Cardiac septum (tissue), 1 donor: ENCODE results near the gene OSTM1. TPM values are rescaled to one million over a fixed set of nuclear protein-coding genes. Genes with fewer than 3 reads are reported as not detected.

ENCODE experiments used
- DNase-seq: peaks from one replicate; pipeline ENCODE4 v3.0.0-alpha.2; 2020; ENCODE audit warnings: low spot score
- intact Hi-C: fragments of 100-400 bp; cut with DNase I; formaldehyde crosslinking; loops from one replicate; pipeline ENCODE4 v1.14.0; 2022
- total RNA-seq: library from RNA; stranded (reverse); fragmentation: NEBNext Ultra II Directional; extraction: Animal tissue kit (Norgen Biotek cat#: 25700); gene quantifications from one replicate; pipeline ENCODE4 v1.2.1, GENCODE V29; 2021
- donor health status: DM: no; HTN: no; CAD: no.

OSTM1 gene
- total RNA-seq, 1 donor from 2014 or later = 53.4 TPM

GRCh38 chr6:108106694-108107093 lies 32.2 kb upstream of the OSTM1 start:
- intact Hi-C loops = no loop called here
- DNase-seq = no peak

GRCh38 chr6:108106261-108106660 lies 31.7 kb upstream of the OSTM1 start:
- intact Hi-C loops = no loop called here
- no peak for DNase-seq

GRCh38 chr6:108105571-108105970 lies 31.0 kb upstream of the OSTM1 start:
- intact Hi-C loops = no loop called here
- no peak for DNase-seq

- no peak for DNase-seq
- intact Hi-C loops = no loop called here
Measured at GRCh38 chr6:108102965-108103364, 28.4 kb upstream of the OSTM1 start.

GRCh38 chr6:108100003-108100402 lies 25.5 kb upstream of the OSTM1 start:
- intact Hi-C loops = no loop called here
- no peak for DNase-seq

GRCh38 chr6:108097882-108098281 lies 23.3 kb upstream of the OSTM1 start:
- intact Hi-C loops = no loop called here
- DNase-seq = no peak

GRCh38 chr6:108093781-108094300 lies 19.3 kb upstream of the OSTM1 start:
- intact Hi-C loops = no loop called here
- DNase-seq = no peak

GRCh38 chr6:108091288-108091687 lies 16.7 kb upstream of the OSTM1 start:
- intact Hi-C loops = no loop called here
- no peak for DNase-seq

GRCh38 chr6:108083349-108083748 lies 8.8 kb upstream of the OSTM1 start:
- intact Hi-C loops = no loop called here

GRCh38 chr6:108082539-108082938 lies 8.0 kb upstream of the OSTM1 start:
- no peak for DNase-seq
- intact Hi-C loops = no loop called here

More at GRCh38 chr6:108083349-108083748, 8.8 kb upstream of the OSTM1 start:
- DNase-seq = no peak

GRCh38 chr6:108080010-108080780 lies 5.7 kb upstream of the OSTM1 start:
- intact Hi-C loops = no loop called here
- no peak for DNase-seq

GRCh38 chr6:108078191-108078590 lies 3.6 kb upstream of the OSTM1 start:
- intact Hi-C loops = no loop called here

GRCh38 chr6:108074057-108074358 lies 533 bp downstream of the OSTM1 start:
- intact Hi-C loops = loop anchor here (1.0 kb wide), 1 partner anchor 187 kb away; the partner anchor contains the start of gene SNX3
- no peak for DNase-seq

More at GRCh38 chr6:108078191-108078590, 3.6 kb upstream of the OSTM1 start:
- no peak for DNase-seq

- intact Hi-C loops = no loop called here
Measured at GRCh38 chr6:108071736-108072276, 2.7 kb downstream of the OSTM1 start.

GRCh38 chr6:108068618-108069017 lies 5.9 kb downstream of the OSTM1 start:
- no peak for DNase-seq
- intact Hi-C loops = no loop called here

More at GRCh38 chr6:108071736-108072276, 2.7 kb downstream of the OSTM1 start:
- DNase-seq = no peak

GRCh38 chr6:108068182-108068581 lies 6.4 kb downstream of the OSTM1 start:
- no peak for DNase-seq
- intact Hi-C loops = no loop called here

GRCh38 chr6:108052706-108053105 lies 21.8 kb downstream of the OSTM1 start:
- intact Hi-C loops = no loop called here
- DNase-seq = no peak

GRCh38 chr6:108051481-108051880 lies 23.1 kb downstream of the OSTM1 start:
- intact Hi-C loops = no loop called here
- DNase-seq = no peak

- intact Hi-C loops = no loop called here
- no peak for DNase-seq
Measured at GRCh38 chr6:108039681-108040080, 34.9 kb downstream of the OSTM1 start.

GRCh38 chr6:108036884-108037283 lies 37.7 kb downstream of the OSTM1 start:
- no peak for DNase-seq
- intact Hi-C loops = no loop called here

- no peak for DNase-seq
- intact Hi-C loops = no loop called here
Measured at GRCh38 chr6:108031968-108032367, 42.6 kb downstream of the OSTM1 start.
